WI38 (cell line): ENCODE measurements around the gene LGI4.
"Not testable (repeated sequence)": the region's sequence is repeated elsewhere in the genome, so short reads cannot be mapped to it uniquely, and the experiment has no call there.

Source experiments
- H3K4me3 ChIP-seq: 2 replicates; pipeline ENCODE4 v1.5.1; 2011; ENCODE audit warnings: low read depth, mild to moderate bottlenecking, control low read depth, low read length
- CTCF ChIP-seq: IDR thresholded peaks from 2 replicates; pipeline ENCODE4 v1.5.1; 2012; ENCODE audit warnings: low read depth, mild to moderate bottlenecking, control low read depth, low read length

LGI4 gene

GRCh38 chr19:35107545-35107944 is 27.3 kb downstream of the LGI4 start:
- no peak for TF ChIP-seq CTCF
- H3K4me3 ChIP-seq: no peak overlapping the region

- H3K4me3 ChIP-seq: no peak overlapping the region
- no peak for TF ChIP-seq CTCF
Measured at GRCh38 chr19:35106898-35107541, 27.8 kb downstream of the LGI4 start.

GRCh38 chr19:35106291-35106583 is 28.6 kb downstream of the LGI4 start:
- TF ChIP-seq CTCF: no peak
- no peak overlapping the region for H3K4me3 ChIP-seq

GRCh38 chr19:35105411-35106290 is 29.2 kb downstream of the LGI4 start:
- no peak overlapping the region for H3K4me3 ChIP-seq
- no peak for TF ChIP-seq CTCF

GRCh38 chr19:35105047-35105410 is 29.8 kb downstream of the LGI4 start:
- H3K4me3 ChIP-seq: no peak overlapping the region
- no peak for TF ChIP-seq CTCF

GRCh38 chr19:35104361-35104760 is 30.5 kb downstream of the LGI4 start:
- TF ChIP-seq CTCF: no peak
- no peak overlapping the region for H3K4me3 ChIP-seq

GRCh38 chr19:35103614-35104013 is 31.2 kb downstream of the LGI4 start:
- H3K4me3 ChIP-seq: not testable (repeated sequence)

- not testable (repeated sequence) for H3K4me3 ChIP-seq
Measured at GRCh38 chr19:35101949-35102348, 32.9 kb downstream of the LGI4 start.
